Mesodermal cell (in vitro differentiated cells): ENCODE measurements around the gene ACSF2.
A peak's percentile ranks its signal among the peaks of the same experiment; 100 is the strongest.
"Not testable (repeated sequence)": the region's sequence is repeated elsewhere in the genome, so short reads cannot be mapped to it uniquely, and the experiment has no call there.

Experiments
- H3K27ac ChIP-seq: 2 replicates; pipeline ENCODE4 v1.7.0; 2013; ENCODE audit warnings: mild to moderate bottlenecking, low read depth, low read length, moderate library complexity; ENCODE audit not compliant: severe bottlenecking
- H3K36me3 ChIP-seq: 2 replicates; pipeline ENCODE4 v1.7.1; 2013; ENCODE audit warnings: mild to moderate bottlenecking, low read length, moderate library complexity; ENCODE audit not compliant: control insufficient read depth, insufficient read depth
- H3K4me1 ChIP-seq: one replicate; pipeline ENCODE4 v1.7.1; 2013; ENCODE audit warnings: mild to moderate bottlenecking, low read length; ENCODE audit not compliant: insufficient read depth, control insufficient read depth, poor library complexity, severe bottlenecking
- H3K4me3 ChIP-seq: 2 replicates; pipeline ENCODE4 v1.7.0; 2013; ENCODE audit warnings: low read length, control low read depth, mild to moderate bottlenecking; ENCODE audit not compliant: insufficient read depth, poor library complexity, severe bottlenecking; ENCODE audit errors: extremely low read depth
- H3K9me3 ChIP-seq: 2 replicates; pipeline ENCODE4 v1.7.1; 2013; ENCODE audit warnings: mild to moderate bottlenecking, low read length, moderate library complexity; ENCODE audit not compliant: control insufficient read depth
- WGBS, 2 experiments: methylation state at CpG; one replicate each; pipeline ENCODE4 v1.1.5; 2013; ENCODE audit warnings: missing lambda C conversion rate in 2 of 2; ENCODE audit not compliant: insufficient coverage in 2 of 2; 5-methylcytosine and 5-hydroxymethylcytosine counted together

The ACSF2 gene

DNA sequence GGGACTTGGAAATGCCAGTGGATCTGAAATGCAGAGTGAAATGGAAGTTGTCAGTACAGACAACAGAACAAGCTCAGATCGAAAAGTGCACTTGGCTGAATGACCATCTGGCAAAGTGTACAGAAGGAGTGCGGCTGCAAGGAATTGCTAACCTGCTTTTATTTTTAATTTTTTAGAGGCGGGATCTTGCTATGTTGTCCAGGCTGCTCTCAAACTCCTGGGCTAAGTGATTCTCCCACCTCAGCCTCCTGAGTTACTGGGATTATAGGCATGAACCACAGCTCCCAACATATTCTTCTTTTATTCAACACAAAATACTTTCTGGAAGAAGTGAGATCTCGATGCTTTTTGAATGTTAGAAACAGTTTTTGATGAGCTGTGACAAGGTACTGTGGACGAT, 32.3 kb upstream of the ACSF2 start:
- Histone ChIP-seq H3K4me3 (no peak overlapping the region), H3K9me3 (no peaks in the 10 kb centered on the region), H3K27ac (no peak overlapping the region), H3K36me3 (peaks cover 68% of the 10 kb centered on the region), H3K4me1 (peaks cover 11% of the 10 kb centered on the region)
- 100% methylated on average over 4 to 5 of the region's 5 CpGs for WGBS, 2 experiments

DNA sequence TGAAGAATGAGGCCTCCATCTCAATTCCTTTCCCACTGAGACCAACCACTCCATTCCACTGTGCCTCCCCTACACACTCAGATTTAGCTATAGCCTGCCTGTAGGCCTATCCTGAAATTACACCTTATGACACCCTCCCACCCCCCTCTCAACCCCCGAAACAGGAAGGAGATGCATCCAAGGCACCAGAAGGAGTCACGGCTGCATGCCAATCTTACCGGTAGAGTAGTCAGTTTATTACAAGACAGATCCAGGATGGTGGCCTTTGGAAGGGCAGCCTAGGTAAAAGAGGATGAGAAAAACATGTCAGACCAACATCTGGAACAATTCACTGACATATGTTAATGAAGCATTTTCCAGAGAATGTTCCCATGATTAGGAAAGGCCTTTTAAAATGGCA, 31.3 kb upstream of the ACSF2 start:
- H3K36me3 ChIP-seq: peaks cover 58% of the 10 kb centered on the region
- 71 to 77% methylated on average over 3 of the region's 3 CpGs for WGBS, 2 experiments
- no peak overlapping the region for H3K4me3 ChIP-seq
- no peak overlapping the region for H3K27ac ChIP-seq
- H3K4me1 ChIP-seq: peaks cover 11% of the 10 kb centered on the region
- H3K9me3 ChIP-seq: no peaks in the 10 kb centered on the region

DNA sequence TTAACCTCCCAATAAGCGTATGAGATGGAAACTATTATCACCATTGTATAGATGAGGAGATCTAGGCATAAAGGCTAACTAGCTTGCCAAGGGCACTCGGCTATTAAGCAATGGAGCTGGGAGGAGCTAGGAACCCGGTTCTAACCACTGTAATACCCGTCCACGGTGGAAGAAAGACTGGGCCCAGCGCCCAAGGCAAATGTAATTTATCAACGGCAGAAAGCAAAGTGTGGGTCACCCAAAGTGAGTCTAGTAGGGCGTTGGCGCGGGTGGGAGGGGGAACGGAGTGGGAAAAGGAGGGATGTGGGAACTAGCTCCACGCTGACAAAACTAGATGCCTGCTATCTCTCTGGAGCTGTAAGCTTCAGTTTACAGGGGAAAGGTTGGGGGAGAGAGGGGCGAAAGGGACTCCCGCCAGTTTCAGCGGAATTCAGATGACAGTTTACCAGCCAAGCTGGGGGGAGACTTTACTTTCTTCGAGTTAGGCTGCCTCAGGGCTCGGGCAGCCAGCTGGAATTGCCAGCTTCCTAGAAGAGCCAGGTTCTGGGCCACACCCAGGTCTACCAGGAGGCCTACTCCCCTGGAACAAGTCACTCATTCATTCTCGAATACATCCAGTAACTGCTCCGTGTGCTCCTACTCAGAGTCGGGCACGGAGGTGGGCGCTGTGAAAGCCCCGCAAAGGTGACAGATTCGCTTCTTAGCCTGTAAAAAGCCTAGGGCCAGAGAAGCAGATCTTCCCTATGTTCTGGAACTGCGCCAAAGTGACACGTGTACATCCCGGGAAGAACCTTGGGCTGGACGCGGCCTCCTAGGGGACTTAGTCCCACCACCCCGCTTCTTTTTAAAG, 29.5 kb upstream of the ACSF2 start:
- Histone ChIP-seq H3K36me3 (peaks cover 40% of the 10 kb centered on the region), H3K4me1 (peaks cover 11% of the 10 kb centered on the region), H3K27ac (peak overlapping the region; percentile 71), H3K4me3 (peak overlapping the region; percentile 86), H3K9me3 (no peaks in the 10 kb centered on the region)
- WGBS, 2 experiments: 8% methylated on average over 24 to 26 of the region's 30 CpGs

DNA sequence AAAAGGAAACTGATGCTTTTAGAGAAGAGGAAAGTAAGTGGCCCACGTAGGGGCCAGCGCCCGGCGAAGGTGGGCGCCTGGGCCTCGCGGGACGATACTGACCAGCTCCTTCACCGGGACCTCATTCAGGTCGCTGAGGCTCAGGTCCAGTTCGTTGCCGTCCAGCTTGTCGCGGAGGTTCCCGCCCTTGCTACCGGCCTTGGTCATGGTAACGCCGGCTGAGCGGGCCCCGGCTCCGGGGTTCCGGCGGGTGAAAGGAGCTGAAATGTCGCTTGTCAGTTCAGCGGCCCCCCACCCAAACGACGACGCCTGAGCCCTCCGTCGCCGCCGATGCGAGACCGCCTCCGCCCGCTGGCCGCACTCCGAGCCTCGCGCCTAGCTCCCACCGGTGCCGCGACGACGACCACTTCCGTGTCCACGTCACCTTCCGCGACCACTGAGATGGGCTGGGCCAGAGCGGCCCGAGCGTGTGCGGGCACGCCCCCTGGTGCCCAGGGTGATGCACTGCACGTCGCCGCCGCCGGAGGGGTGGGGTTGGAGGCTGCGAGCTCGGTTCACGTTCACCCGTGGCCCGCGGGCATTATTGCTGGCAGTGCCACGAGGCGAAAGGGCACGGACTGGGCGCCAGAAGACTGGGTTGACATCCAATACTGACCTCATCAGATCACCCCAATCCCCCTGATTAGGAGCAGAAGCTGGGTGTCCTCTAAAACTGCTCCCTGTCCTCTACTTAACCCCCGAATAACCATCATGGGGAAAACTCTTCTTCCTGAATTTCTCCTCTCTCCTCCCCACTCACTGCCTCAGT, 28.7 kb upstream of the ACSF2 start, which contains the start of gene LRRC59:
Gene LRRC59, minus strand, starts transcription at position 413 of the 808 bp plus-strand sequence. Its CDS starts 206 bp downstream, at position 207.
- H3K36me3 ChIP-seq: peaks cover 32% of the 10 kb centered on the region
- H3K27ac ChIP-seq: peak within 1 kb of the TSS; percentile 71
- H3K4me1 ChIP-seq: peaks cover 11% of the 10 kb centered on the region
- H3K9me3 ChIP-seq: no peaks in the 10 kb centered on the region
- 2% methylated on average over 55 to 65 of the region's 70 CpGs for WGBS, 2 experiments
- H3K4me3 ChIP-seq: peak within 1 kb of the TSS; percentile 86

DNA sequence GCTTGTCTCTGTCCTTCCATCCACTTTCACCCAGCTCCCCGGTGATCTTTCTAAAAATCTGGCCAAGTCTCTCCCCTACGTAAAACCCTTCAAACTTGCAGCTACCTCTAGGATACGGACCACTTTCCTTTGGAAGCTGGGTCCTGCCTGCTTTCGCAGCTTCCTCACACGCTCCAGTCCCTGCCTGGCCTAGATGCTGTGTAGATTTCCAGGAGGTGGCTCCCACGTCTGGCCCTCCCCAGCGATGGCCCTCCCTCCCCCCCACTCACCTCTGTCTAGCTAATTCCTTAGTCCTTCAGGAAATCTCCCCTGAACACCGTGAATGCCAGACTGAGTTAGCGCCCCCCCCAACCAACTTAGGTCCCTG, 28.1 kb upstream of the ACSF2 start:
- peaks cover 11% of the 10 kb centered on the region for H3K4me1 ChIP-seq
- H3K9me3 ChIP-seq: no peaks in the 10 kb centered on the region
- H3K27ac ChIP-seq: no peak overlapping the region
- H3K36me3 ChIP-seq: peaks cover 26% of the 10 kb centered on the region
- 71 to 75% methylated on average over 6 to 9 of the region's 9 CpGs for WGBS, 2 experiments
- H3K4me3 ChIP-seq: peak overlapping the region; percentile 86

DNA sequence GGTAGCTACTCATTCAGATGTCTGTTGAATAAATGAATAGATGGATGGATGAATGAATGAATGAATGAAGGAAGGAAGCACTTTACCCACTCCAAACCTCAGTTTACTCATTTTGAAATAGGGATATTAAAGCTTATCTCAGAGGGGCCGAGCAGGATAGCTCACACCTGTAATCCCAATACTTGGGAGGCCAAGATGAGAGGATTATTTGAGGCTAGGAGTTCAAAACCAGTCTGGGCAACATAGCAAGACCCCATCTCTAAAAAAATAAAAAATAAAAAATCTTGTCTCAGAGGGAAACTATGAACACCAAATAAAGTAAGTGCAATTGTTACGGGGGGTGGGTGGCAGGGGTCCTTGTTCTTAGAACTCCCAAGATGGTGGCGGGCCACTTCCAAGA, 27.3 kb upstream of the ACSF2 start:
- H3K4me3 ChIP-seq, H3K9me3 ChIP-seq, H3K27ac ChIP-seq: not testable (repeated sequence)
- peaks cover 11% of the 10 kb centered on the region for H3K4me1 ChIP-seq
- H3K36me3 ChIP-seq: peaks cover 18% of the 10 kb centered on the region
- WGBS, 2 experiments: 90 to 94% methylated on average over 2 to 3 of the region's 3 CpGs

DNA sequence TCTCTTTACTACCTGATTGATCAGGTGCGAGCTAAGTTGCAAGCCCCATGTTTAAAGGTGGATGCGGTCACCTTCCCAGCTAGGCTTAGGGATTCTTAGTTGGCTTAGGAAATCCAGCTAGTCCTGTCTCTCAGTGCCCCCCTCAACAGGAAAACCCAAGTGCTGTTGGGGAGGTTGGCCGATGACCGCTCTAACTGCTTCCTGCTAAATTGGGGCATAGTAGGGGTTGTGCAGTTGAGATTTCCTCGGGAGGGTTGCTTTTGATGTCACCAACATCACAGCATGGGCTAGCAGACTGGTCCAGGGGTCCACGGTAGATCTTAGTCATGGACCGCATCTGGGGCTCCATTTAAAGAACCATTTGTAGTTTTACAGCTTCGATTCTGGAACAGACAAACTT, 26.4 kb upstream of the ACSF2 start:
- not testable (repeated sequence) for H3K27ac ChIP-seq, H3K9me3 ChIP-seq, H3K4me3 ChIP-seq, H3K36me3 ChIP-seq
- WGBS, 2 experiments: 91 to 98% methylated on average over 6 of the region's 8 CpGs
- peaks cover 11% of the 10 kb centered on the region for H3K4me1 ChIP-seq

DNA sequence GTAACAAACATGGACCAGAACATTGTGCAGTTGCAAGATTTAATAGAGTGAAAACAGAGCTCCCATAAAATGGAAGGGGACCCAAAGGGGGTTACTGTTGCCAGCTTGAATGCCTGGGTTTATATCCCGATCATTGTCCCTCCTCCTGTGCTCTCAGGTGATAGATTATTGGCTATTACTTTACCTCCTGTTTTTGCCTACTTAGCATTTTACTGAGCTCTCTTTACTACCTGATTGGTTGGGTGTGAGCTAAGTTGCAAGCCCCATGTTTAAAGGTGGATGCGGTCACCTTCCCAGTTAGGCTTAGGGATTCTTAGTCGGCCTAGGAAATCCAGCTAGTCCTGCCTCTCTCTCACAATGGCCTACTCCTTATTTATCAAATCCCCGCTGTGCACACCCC, 20.7 kb upstream of the ACSF2 start:
- not testable (repeated sequence) for H3K36me3 ChIP-seq, H3K27ac ChIP-seq, H3K4me3 ChIP-seq, H3K4me1 ChIP-seq, H3K9me3 ChIP-seq
- 80 to 90% methylated on average over 1 to 2 of the region's 4 CpGs for WGBS, 2 experiments

DNA sequence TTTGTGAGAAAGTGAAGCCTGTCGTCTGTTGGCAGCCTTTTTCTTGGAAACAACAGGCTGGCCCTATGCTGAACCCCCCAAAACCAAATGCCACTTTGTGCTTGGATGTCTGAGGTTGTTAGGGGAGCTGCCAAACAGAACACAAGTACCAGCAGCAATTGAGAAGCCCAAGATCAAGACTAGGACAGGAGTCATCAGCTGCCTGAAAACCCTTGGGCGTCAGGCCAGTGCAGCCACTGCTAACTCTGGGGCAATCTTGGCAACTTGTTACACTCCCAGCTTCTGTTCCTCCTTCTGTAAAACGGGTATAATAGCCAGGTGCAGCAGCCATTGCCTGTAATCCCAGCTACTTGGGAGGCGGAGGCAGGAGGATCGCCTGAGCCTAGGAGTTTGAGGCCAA, 19.4 kb upstream of the ACSF2 start:
- no peak overlapping the region for H3K27ac ChIP-seq
- H3K4me3 ChIP-seq: no peak overlapping the region
- 56 to 78% methylated on average over 2 of the region's 5 CpGs for WGBS, 2 experiments
- no peaks in the 10 kb centered on the region for H3K4me1 ChIP-seq
- H3K9me3 ChIP-seq: peaks cover under 1% of the 10 kb centered on the region
- no peaks in the 10 kb centered on the region for H3K36me3 ChIP-seq

DNA sequence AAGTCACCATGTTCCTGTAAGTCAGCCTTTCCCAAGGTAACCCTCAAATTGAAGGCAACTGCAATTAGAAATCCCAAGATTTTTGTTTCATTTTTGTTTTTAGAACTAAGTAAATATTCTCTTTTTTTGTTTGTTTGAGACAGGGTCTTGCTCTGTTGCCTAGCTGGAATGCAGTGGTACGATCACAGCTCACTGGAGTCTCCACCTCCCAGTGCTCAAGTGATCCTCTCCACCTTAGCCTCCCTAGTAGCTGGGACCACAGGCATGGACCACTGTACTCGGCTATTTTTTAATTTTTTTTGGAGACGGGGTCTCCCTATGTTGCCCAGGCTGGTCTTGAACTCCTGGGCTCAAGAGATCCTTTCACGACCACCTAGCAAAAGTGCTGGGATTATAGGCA, 18.1 kb upstream of the ACSF2 start:
- Histone ChIP-seq H3K9me3 (peaks cover 7% of the 10 kb centered on the region), H3K4me1 (no peaks in the 10 kb centered on the region), H3K36me3 (no peaks in the 10 kb centered on the region), H3K4me3 (no peak overlapping the region), H3K27ac (no peak overlapping the region)
- WGBS, 2 experiments: 76% methylated on average over 3 to 4 of the region's 4 CpGs
